ENCODE data around the gene MOCOS.

DNA sequence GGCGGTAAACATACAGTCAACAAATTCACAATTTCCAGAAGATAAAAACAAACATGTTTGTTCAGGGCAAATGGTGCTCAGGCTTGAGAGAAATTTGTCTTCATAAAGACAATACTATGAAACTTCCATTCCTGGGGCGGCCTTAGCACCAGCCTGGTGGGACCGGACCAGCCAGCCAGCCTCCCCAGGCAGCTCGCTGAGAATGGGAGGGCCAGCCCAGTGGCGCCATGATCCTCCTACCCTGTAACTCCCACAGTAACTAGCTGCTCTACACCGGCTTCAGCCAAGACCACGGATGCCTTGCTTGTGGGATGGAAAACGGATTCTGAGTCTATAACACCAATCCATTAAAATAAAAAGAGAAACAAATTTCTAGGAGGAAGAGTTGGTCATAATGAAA lies 86.0 kb downstream of the MOCOS start:
- TF ChIP-seq CTCF (IDR thresholded peaks at IDR 0.05) (no peak), POLR2A (IDR thresholded peaks at IDR 0.05) (no peak)

Measured in ovary (tissue), 3 donors.